Skeletal muscle tissue (tissue), 4 donors: Measurements from ENCODE around the gene SNX32. TPM values are rescaled to one million over a fixed set of nuclear protein-coding genes. Genes with fewer than 3 reads are reported as not detected.

Experiments
- H3K27ac ChIP-seq: one replicate; pipeline ENCODE4 v1.7.0; 2013; ENCODE audit warnings: mild to moderate bottlenecking, low read depth, low read length, inconsistent platforms
- H3K27me3 ChIP-seq, 3 donors: one replicate each; pipeline ENCODE4 v1.7.0; 2013; ENCODE audit warnings: low read length in 3 of 3; ENCODE audit not compliant: control insufficient read depth in 3 of 3, insufficient read depth in 3 of 3
- H3K36me3 ChIP-seq, 3 donors: one replicate each; pipeline ENCODE4 v1.7.0; 2013; ENCODE audit warnings: low read length in 3 of 3; ENCODE audit not compliant: control insufficient read depth in 3 of 3, insufficient read depth in 3 of 3
- H3K4me1 ChIP-seq, 3 donors: one replicate each; pipeline ENCODE4 v1.7.0; 2013; ENCODE audit warnings: low read length in 3 of 3, mild to moderate bottlenecking in 3 of 3; ENCODE audit not compliant: control insufficient read depth in 3 of 3, insufficient read depth in 3 of 3
- H3K4me3 ChIP-seq, 3 donors: one replicate each; pipeline ENCODE4 v1.7.0; 2013; ENCODE audit warnings: low read length in 3 of 3
- H3K9ac ChIP-seq, 3 donors: one replicate each; pipeline ENCODE4 v1.7.0; 2013; ENCODE audit warnings: low read length in 3 of 3, mild to moderate bottlenecking in 3 of 3, moderate library complexity in 2 of 3, low read depth in 1 of 3
- H3K9me3 ChIP-seq, 3 donors: one replicate each; pipeline ENCODE4 v1.7.0; 2013; ENCODE audit warnings: low read length in 3 of 3; ENCODE audit not compliant: control insufficient read depth in 3 of 3
- total RNA-seq: library from RNA; depleted of rRNA; stranded (reverse); fragments of >200 nt; gene quantifications from one replicate; pipeline ENCODE4 v1.2.3, GENCODE V29; 2014
- donor health status: Osteomylitis.

Gene SNX32
- total RNA-seq, 1 donor from 2014 or later: under 0.01 TPM

DNA sequence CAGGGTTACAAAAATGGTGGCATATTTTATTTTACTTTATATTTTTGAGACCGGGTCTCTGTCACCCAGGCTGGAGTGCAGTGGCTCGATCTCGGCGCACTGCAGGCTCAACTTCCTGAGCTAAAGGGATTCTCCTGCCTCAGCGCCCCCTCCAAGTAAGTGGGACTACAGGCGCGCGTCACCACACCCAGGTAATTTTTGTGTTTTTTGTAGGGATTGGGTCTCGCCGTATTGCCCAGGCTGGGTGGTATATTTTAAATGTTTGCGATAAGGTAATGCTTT is 67.1 kb downstream of the SNX32 start:
- Histone ChIP-seq H3K9ac (peak overlapping the region in 1 of 3 donors; percentile 1), H3K36me3 (no peaks in the 10 kb centered on the region), H3K4me3 (peak overlapping the region in 2 of 3 donors; percentile 14 to 69), H3K4me1 (peaks cover 6 to 9% (median 9%) of the 10 kb centered on the region in 3 donors), H3K27me3 (peaks cover 4 to 13% (median 11%) of the 10 kb centered on the region in 3 donors), H3K9me3 (no peaks in the 10 kb centered on the region), H3K27ac (no peak overlapping the region)

DNA sequence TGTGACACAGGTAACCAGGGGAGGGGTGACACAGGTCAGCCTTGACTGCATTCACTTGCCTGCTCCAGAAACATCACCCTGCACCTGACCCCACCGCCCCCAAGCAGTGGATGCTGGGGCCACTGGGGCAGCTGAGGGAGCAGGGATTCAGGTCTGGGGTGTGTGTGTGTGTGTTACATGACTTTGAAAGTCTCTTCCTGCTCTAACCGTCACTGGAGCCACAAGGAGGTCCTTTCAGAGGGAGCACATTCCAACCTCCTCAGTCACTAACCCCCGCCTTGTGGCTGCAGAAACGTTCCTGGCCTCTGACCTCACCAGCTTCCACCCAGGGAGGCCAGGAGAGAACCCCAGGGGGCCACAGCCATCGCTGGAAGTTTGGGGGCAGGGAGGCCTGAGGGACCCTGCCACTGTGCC is 69.3 kb downstream of the SNX32 start:
- no peaks in the 10 kb centered on the region for H3K9me3 ChIP-seq

More for the DNA sequence above, 69.3 kb downstream of the SNX32 start:
- Histone ChIP-seq H3K36me3 (no peaks in the 10 kb centered on the region), H3K9ac (no peak overlapping the region), H3K27ac (no peak overlapping the region), H3K27me3 (peaks cover 4 to 16% (median 13%) of the 10 kb centered on the region in 3 donors), H3K4me3 (no peak overlapping the region), H3K4me1 (peaks cover 6 to 9% (median 9%) of the 10 kb centered on the region in 3 donors)

Other genes with a start within 250 kb of the SNX32 start
- gene KCNK7, start 238.2 kb upstream of the SNX32 start, total RNA-seq: not detected
- gene MAP3K11, start 219.7 kb upstream of the SNX32 start, total RNA-seq: 23.0 TPM
- 4.7 TPM for gene PCNX3, start 218.2 kb upstream of the SNX32 start, total RNA-seq
- gene SIPA1, start 195.9 kb upstream of the SNX32 start, total RNA-seq: 15.7 TPM
- gene RELA, start 171.0 kb upstream of the SNX32 start, total RNA-seq: 13.0 TPM
- gene KAT5, start 121.7 kb upstream of the SNX32 start, total RNA-seq: 44.9 TPM
- gene RNASEH2C, start 113.2 kb upstream of the SNX32 start, total RNA-seq: 11.0 TPM
- gene AP5B1, start 53.0 kb upstream of the SNX32 start, total RNA-seq: 2.1 TPM
- gene OVOL1, start 46.9 kb upstream of the SNX32 start, total RNA-seq: not detected
- gene CFL1, start 24.2 kb downstream of the SNX32 start, total RNA-seq: 275 TPM
- gene MUS81, start 26.5 kb downstream of the SNX32 start, total RNA-seq: 34.4 TPM
- gene EFEMP2, start 38.8 kb downstream of the SNX32 start, total RNA-seq: 35.0 TPM
- 1.0 TPM for gene CTSW, start 45.9 kb downstream of the SNX32 start, total RNA-seq
- 110 TPM for gene FIBP, start 54.5 kb downstream of the SNX32 start, total RNA-seq
- gene CCDC85B, start 56.7 kb downstream of the SNX32 start, total RNA-seq: 12.0 TPM
- gene FOSL1, start 66.4 kb downstream of the SNX32 start, total RNA-seq: not detected
- gene C11orf68, start 85.1 kb downstream of the SNX32 start, total RNA-seq: 12.5 TPM
- 71.0 TPM for gene DRAP1, start 85.5 kb downstream of the SNX32 start, total RNA-seq
- gene TSGA10IP, start 111.5 kb downstream of the SNX32 start, total RNA-seq: not detected
- gene SART1, start 127.8 kb downstream of the SNX32 start, total RNA-seq: 45.9 TPM
- gene EIF1AD, start 168.2 kb downstream of the SNX32 start, total RNA-seq: 20.9 TPM
- 26.6 TPM for gene BANF1, start 168.5 kb downstream of the SNX32 start, total RNA-seq
- not detected for gene CST6, start 178.0 kb downstream of the SNX32 start, total RNA-seq
- gene CATSPER1, start 192.5 kb downstream of the SNX32 start, total RNA-seq: not detected
- under 0.01 TPM for gene GAL3ST3, start 215.2 kb downstream of the SNX32 start, total RNA-seq
- 62.1 TPM for gene SF3B2, start 218.4 kb downstream of the SNX32 start, total RNA-seq
- 13.6 TPM for gene PACS1, start 236.3 kb downstream of the SNX32 start, total RNA-seq